ENCODE data around the gene ALDH8A1.
A peak's percentile ranks its signal among the peaks of the same experiment; 100 is the strongest.

The ALDH8A1 gene

GRCh38 chr6:134949927-134950326 is at the start of gene ALDH8A1:
Gene ALDH8A1, minus strand, starts transcription at chr6:134950101. Its CDS starts 48 bp downstream, at chr6:134950053.
- DNase-seq = no peak

- DNase-seq = no peak
Observed at GRCh38 chr6:134999107-134999506, 49.2 kb upstream of the ALDH8A1 start.

- DNase-seq = no peak
Observed at GRCh38 chr6:134997133-134997995, 47.5 kb upstream of the ALDH8A1 start.

GRCh38 chr6:134995536-134995935 is 45.6 kb upstream of the ALDH8A1 start:
- DNase-seq = peak in 1 of 2 experiments; percentile 13

- no peak for DNase-seq
Observed at GRCh38 chr6:134994431-134994830, 44.5 kb upstream of the ALDH8A1 start.

GRCh38 chr6:134992155-134992554 is 42.3 kb upstream of the ALDH8A1 start:
- DNase-seq = no peak

- no peak for DNase-seq
Observed at GRCh38 chr6:134990262-134990661, 40.4 kb upstream of the ALDH8A1 start.

GRCh38 chr6:134984821-134985220 is 34.9 kb upstream of the ALDH8A1 start:
- no peak for DNase-seq

GRCh38 chr6:134983823-134984222 is 33.9 kb upstream of the ALDH8A1 start:
- no peak for DNase-seq

GRCh38 chr6:134982161-134982560 is 32.3 kb upstream of the ALDH8A1 start:
- DNase-seq = no peak

- DNase-seq = no peak
Observed at GRCh38 chr6:134980846-134981245, 30.9 kb upstream of the ALDH8A1 start.

GRCh38 chr6:134979142-134979541 is 29.2 kb upstream of the ALDH8A1 start:
- DNase-seq = no peak

- no peak for DNase-seq
Observed at GRCh38 chr6:134974370-134974769, 24.5 kb upstream of the ALDH8A1 start.

- no peak for DNase-seq
Observed at GRCh38 chr6:134967711-134968110, 17.8 kb upstream of the ALDH8A1 start.

- DNase-seq = no peak
Observed at GRCh38 chr6:134964451-134965203, 14.7 kb upstream of the ALDH8A1 start.

- DNase-seq = no peak
Observed at GRCh38 chr6:134962421-134962820, 12.5 kb upstream of the ALDH8A1 start.

GRCh38 chr6:134961366-134961765 is 11.5 kb upstream of the ALDH8A1 start:
- no peak for DNase-seq

- DNase-seq = no peak
Observed at GRCh38 chr6:134959603-134960002, 9.7 kb upstream of the ALDH8A1 start.

GRCh38 chr6:134956676-134957075 is 6.8 kb upstream of the ALDH8A1 start:
- DNase-seq = no peak

GRCh38 chr6:134956032-134956431 is 6.1 kb upstream of the ALDH8A1 start:
- DNase-seq = no peak

GRCh38 chr6:134954272-134955000 is 4.5 kb upstream of the ALDH8A1 start:
- DNase-seq = no peak

GRCh38 chr6:134951494-134952263 is 1.8 kb upstream of the ALDH8A1 start:
- no peak for DNase-seq

GRCh38 chr6:134950482-134950881 is 581 bp upstream of the ALDH8A1 start:
- DNase-seq = no peak

Data from NCI-H526 (cell line).